Uterus (tissue), 4 donors: Measurements from ENCODE around the gene SRGAP2B. TPM values are rescaled to one million over a fixed set of nuclear protein-coding genes. Genes with fewer than 3 reads are reported as not detected.
"Not testable (repeated sequence)": the region's sequence is repeated elsewhere in the genome, so short reads cannot be mapped to it uniquely, and the experiment has no call there.

ENCODE experiments used
- DNase-seq, 2 donors: peaks; one replicate each; pipeline ENCODE4 v3.0.0-alpha.2; 2019 to 2020
- H3K27ac ChIP-seq, 2 donors: fragments of 200-600 bp; sonication (generic); 1 replicate in 1 of 2; 2 replicates in 1 of 2; pipeline ENCODE4 v1.5.1; 2016 to 2018
- H3K27me3 ChIP-seq, 2 donors: fragments of 200-600 bp; sonication (generic); one replicate each; pipeline ENCODE4 v1.5.1; 2018 to 2019; ENCODE audit warnings: control low read depth in 1 of 2
- H3K36me3 ChIP-seq, 2 donors: fragments of 200-600 bp; sonication (generic); one replicate each; pipeline ENCODE4 v1.5.1; 2019; ENCODE audit warnings: control low read depth in 1 of 2
- H3K4me1 ChIP-seq, 2 donors: fragments of 200-600 bp; sonication (generic); one replicate each; pipeline ENCODE4 v1.5.1; 2018 to 2019; ENCODE audit warnings: control low read depth in 1 of 2
- H3K4me3 ChIP-seq, 2 donors: fragments of 200-600 bp; sonication (generic); 1 replicate in 1 of 2; 2 replicates in 1 of 2; pipeline ENCODE4 v1.5.1; 2018 to 2019; ENCODE audit warnings: mild to moderate bottlenecking in 1 of 2
- H3K9me3 ChIP-seq, 2 donors: fragments of 200-600 bp; sonication (generic); one replicate each; pipeline ENCODE4 v1.5.1; 2019; ENCODE audit warnings: control low read depth in 1 of 2
- intact Hi-C: fragments of 100-400 bp; cut with DNase I; formaldehyde crosslinking; loops from one replicate; pipeline ENCODE4 v1.15.1; 2023; ENCODE audit warnings: low total_unique reads
- small RNA-seq: library from RNA; depleted of rRNA; stranded (forward); fragments of <200 nt; gene quantifications from one replicate; pipeline ENCODE3, GENCODE V24; 2016
- total RNA-seq, 4 donors: library from RNA; depleted of rRNA in 3 of 4; stranded (reverse); fragments of >200 nt in 3 of 4; gene quantifications; one replicate each; pipeline versions ENCODE4 v1.1.0 to v1.2.4, GENCODE V29; 2014 to 2023
- donor health status: DM: yes; HTN: yes; CAD: no.

SRGAP2B gene
- total RNA-seq, 4 donors from 2014 or later, result 3.1 to 51.3 (median 26.9) TPM

DNA sequence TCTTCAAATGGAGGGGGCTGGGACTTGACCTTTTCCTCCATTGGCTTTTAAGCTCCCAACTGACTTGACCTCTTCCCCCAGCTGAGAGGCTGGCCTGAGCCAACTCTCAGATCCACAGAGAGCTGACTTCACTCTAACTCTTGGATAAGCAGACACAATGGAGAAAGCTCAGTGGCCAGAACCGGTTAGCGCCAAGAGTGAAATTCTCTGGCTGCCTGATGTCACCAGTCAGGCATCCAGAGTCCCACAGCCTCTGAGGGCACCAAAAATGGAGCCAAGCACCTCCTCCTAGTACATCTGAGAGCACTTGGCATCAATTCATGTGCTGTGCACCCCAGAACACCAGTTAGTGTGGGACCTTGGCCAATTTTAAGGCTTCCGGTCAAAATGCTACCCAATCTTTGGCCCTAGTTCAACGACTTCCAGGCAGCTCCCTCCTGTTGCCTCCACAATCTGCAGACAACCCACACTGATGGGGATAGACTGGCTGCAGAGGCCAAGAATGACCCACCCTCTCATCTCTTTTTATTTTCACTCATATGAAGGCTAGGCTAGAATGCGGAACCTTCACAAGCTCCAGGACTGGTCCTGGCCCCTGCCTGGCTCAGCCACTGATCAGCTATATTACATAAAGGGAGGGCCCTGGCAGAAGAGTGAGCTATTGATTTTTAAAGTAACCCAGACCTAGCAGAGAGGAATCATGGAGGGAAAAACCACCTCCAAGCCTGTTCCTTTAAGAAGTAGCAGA lies 200.5 kb downstream of the SRGAP2B start:
- DNase-seq, H3K27me3 ChIP-seq, H3K9me3 ChIP-seq, H3K36me3 ChIP-seq, H3K4me3 ChIP-seq, intact Hi-C loops, H3K4me1 ChIP-seq, H3K27ac ChIP-seq: not testable (repeated sequence)

GRCh38 chr1:144893710-144894438 lies 201.3 kb downstream of the SRGAP2B start:
- H3K27ac ChIP-seq, H3K4me1 ChIP-seq, H3K36me3 ChIP-seq, H3K27me3 ChIP-seq, intact Hi-C loops, H3K9me3 ChIP-seq, DNase-seq, H3K4me3 ChIP-seq: not testable (repeated sequence)

- H3K27ac ChIP-seq, DNase-seq, H3K4me3 ChIP-seq, intact Hi-C loops, H3K27me3 ChIP-seq, H3K36me3 ChIP-seq, H3K9me3 ChIP-seq, H3K4me1 ChIP-seq: not testable (repeated sequence)
Observed at GRCh38 chr1:144893062-144893461, 202.1 kb downstream of the SRGAP2B start.

DNA sequence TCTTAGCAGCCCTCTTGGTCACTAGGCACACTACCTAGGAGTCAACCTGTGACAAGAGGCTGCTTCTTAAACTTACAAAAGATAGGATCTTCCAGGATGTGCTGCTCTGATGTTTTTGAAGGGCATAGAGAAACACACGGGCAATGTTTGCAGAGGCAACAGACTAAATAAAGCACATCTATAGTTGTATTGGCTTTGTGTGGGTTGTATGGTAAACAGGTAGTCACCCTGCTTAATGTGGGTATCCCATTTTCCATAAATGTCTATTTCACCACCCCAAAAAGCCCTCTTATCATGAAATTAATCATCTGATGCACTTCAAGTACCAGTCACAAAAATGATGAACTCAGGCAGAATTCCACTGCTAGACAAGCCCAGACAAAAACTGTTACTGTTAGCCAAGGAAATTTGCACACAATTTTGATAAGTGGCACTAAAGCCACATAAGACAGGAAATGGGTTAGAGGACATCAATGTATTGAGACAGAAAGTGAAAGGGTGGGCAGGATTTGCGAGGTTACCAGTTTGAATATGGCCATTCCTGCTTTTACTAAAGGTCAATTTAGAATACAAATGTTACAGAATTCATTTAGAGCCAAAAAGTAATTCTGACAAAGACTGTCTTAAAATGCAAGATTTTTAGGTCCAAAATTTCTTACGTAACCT lies 205.5 kb downstream of the SRGAP2B start:
- H3K27me3 ChIP-seq, H3K4me1 ChIP-seq, H3K4me3 ChIP-seq, H3K9me3 ChIP-seq, DNase-seq, H3K27ac ChIP-seq, intact Hi-C loops, H3K36me3 ChIP-seq: not testable (repeated sequence)

DNA sequence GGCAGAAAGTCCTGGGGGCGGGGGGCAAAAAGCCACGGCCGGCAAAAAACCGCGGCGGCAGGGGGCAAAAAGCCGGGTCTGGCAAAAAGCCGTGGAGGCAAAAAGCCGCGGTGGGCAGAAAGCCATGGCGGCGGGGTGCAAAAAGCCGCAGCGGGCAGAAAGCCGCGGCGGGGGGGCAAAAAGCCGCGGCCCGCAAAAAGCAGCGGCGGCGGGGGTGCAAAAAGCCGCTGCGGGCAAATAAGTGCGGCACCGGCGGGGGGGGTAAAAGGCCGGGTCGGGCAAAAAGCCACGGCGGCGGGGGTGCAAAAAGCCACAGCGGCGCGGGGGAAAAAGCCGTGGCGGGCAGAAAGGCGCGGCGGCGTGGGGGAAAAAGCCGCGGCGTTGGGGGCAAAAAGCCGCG lies 212.1 kb downstream of the SRGAP2B start:
- H3K4me1 ChIP-seq, H3K27ac ChIP-seq, H3K9me3 ChIP-seq, H3K36me3 ChIP-seq, intact Hi-C loops, H3K27me3 ChIP-seq: not testable (repeated sequence)
- H3K4me3 ChIP-seq, result peak overlapping the region in 1 of 2 donors; percentile 26
- peak; percentile 12 to 15 for DNase-seq

DNA sequence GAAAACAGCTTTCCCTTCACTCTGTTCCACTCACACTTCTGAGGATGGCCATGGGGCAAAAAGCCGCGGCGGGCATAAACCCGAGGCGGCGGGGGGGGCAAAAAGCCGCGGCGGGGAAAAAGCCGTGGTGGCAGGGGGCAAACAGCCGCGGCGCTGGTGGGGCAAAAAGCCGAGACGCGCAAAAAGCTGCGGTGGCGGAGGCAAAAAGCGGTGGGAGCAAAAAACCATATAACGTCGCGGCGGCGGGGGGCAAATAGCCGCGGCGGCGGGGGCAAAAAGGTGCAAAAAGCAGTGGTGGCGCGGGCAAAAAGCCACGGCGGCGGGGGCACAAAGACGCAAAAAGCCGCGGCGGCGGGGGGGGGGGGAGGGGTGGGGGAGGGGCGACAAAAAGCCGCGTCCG lies 212.8 kb downstream of the SRGAP2B start:
- H3K36me3 ChIP-seq, DNase-seq, H3K27me3 ChIP-seq, H3K9me3 ChIP-seq, H3K4me3 ChIP-seq, H3K4me1 ChIP-seq, intact Hi-C loops, H3K27ac ChIP-seq: not testable (repeated sequence)

DNA sequence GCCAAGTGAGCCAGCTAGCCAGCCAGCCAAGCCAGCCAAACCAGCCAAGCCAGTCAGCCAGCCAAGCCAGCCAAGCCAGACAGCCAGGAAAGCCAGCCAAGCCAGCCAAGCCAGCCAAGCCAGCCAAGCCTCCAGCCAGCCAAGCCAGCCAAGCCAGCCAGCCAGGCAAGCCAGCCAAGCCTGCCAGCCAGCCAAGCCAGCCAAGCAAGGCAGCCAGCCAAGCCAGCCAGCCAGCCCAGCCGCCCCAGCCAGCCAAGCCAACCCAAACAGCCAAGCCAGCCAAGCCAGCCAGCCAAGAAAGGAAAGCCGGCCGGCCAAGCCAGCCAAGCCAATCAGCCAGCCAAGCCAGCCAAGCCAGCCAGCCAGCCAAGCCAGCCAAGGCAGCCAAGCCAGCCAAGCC lies 236.5 kb downstream of the SRGAP2B start:
- H3K4me1 ChIP-seq, DNase-seq, H3K27ac ChIP-seq, H3K4me3 ChIP-seq, H3K36me3 ChIP-seq, H3K9me3 ChIP-seq, H3K27me3 ChIP-seq, intact Hi-C loops: not testable (repeated sequence)

Small RNA genes within 50 kb of the gene (small RNA-seq; reads per million reads assigned to genes)
- gene AC242498.1, result not detected

Other genes with a start within 250 kb of the SRGAP2B start
- gene FAM72D, start 646 bp upstream of the SRGAP2B start, total RNA-seq, result 1 to 10 TPM in 1 of 4 donors, under 1 TPM in 1, not detected in 2; 0.52 to 1.9 TPM
- gene PPIAL4D, start 146.8 kb upstream of the SRGAP2B start, total RNA-seq, result not detected